EL (cell line): ENCODE data around the gene APBA2.
"Not testable (repeated sequence)": the region's sequence is repeated elsewhere in the genome, so short reads cannot be mapped to it uniquely, and the experiment has no call there.

ENCODE experiments used
- DNase-seq: peaks from one replicate; pipeline ENCODE4 v3.0.0-alpha.2; 2016

Gene APBA2

DNA sequence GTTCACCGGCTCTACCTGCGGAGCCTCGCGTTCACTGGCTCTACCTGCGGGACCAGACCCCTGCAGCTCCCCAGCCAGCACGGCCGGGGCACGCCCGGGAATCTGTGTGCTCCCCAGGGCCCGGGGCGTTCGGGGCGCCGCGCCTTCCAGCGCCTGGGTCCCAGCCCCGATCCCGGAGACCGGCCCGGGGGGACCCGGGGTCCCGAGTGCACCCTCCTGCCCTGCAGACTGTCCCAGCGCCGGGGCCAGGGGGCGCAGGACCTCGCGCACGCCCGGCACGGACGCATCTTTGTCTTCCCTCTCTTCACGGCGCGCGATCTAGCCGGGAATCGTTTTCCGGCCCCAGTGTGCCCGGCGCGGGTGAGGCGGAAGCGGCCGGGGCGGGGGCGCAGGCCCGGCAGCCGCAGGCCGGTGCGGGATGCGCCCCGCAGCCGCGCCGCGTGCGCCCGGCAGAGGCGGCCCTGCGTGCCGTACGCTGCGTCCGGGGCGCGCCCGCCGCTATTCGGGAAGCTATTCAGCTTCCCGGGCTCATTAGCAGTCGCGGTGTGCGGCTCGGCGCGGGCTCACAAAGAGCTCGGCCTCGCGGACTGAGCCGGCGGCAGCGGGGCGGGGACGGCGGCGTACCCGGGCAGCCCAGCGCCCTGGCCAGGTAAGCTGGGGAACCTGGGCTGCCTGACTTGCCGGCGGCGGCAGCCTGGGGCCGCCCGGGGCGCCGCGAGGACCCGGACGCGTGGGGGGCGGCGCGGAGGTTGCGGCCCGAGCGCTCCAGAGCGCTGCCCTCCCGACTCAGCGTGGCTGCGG lies at the start of gene APBA2:
TSS of gene APBA2 (plus strand) at position 345 of the 801 bp plus-strand sequence. CDS start 167,911 bp downstream, outside the sequence.
- peak; percentile 49 for DNase-seq

DNA sequence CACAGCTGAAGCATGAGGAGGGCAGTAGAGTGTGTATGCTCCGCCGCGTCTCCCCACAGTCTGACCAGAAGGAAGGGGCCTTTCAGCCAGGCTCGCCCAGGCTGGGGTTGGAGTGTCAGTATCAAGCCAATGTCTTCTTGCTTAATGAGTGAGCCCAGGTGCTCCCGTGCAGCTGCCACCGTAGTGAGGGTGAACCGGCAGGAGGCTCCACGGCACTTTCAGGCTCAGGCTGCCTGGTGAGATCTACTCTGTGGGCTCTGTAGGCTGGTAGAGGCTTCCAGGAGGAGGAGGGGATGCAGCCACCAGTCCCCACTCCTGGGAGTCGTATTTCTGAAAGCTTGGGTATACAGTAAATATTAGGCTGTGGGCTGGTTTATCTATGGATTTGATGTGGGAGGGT lies 45.5 kb upstream of the APBA2 start:
- DNase-seq, result not testable (repeated sequence)

DNA sequence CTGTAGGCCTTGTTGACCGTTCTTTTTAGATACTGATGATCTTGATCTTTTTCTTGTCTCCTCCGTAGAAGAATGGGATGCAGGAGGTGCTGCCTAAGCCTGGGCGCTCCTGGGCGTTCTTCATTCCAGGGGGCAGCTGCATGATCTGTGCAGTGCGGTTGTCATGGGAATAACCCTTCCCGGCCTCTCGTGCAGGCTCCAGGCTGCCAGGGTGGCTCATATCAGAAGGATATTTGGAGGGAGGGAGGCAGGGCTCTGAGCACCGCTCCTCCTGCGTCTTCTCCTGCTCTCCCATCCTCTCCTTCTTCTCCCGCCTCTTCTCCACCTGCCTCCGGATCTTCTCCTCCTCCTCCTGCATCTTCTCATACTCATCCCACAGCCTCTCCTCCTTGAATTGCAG lies 43.6 kb upstream of the APBA2 start:
- DNase-seq, result not testable (repeated sequence)

DNA sequence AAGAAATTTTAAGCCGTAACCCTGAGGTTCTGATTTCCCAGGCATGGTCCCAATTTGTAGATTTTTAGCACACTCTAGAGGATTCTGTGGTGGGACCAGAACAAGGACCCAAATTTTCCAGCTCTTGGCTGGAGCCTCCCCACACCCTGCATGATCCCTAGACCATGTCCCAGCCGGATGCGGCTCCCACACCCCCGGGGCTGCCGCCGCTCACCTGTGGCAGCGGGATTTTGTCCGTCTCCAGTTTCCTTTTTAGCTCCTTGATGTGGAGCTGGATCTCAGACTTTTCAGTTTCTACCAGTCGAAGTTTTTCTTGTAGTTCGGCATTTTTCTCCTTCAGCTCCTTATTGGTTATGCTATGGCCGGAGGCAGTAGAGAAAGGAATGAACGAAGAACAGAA lies 42.3 kb upstream of the APBA2 start:
- not testable (repeated sequence) for DNase-seq

DNA sequence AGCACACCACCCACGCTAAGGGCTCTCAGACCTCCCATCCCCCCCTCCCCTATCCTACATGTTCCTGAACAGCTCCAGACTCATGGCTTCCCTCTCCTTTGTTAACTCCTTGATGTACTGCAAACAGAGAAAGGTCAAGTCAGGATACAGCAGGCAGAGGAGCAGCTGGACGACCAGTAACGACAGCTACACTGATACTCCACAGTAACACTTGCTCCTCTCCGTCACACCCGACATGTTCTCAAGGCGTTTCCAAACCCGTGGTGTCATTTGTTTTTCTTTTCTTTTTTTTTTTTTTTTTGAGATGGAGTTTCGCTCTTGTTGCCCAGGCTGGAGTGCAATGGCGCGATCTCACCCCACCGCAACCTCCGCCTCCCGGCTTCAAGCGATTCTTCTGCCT lies 41.6 kb upstream of the APBA2 start:
- not testable (repeated sequence) for DNase-seq

DNA sequence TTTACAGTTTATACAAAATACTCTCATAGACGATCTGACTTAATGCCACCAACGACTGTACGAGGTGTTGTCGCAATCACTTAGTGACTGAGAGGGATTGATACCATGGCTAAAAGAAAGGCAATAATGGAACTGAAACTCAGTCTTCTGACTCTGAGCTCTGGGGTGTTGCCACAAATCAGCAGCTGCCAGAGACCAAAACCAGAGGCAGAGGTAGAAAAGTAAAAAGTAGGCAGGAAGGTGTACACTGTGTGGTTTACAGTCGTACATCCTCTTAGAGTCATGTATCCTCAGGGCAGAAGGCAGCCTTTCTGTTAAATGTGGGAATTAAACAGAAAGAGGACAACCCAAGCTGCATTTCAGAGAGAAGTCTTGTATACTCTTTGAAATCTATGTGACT lies 38.5 kb upstream of the APBA2 start:
- not testable (repeated sequence) for DNase-seq

DNA sequence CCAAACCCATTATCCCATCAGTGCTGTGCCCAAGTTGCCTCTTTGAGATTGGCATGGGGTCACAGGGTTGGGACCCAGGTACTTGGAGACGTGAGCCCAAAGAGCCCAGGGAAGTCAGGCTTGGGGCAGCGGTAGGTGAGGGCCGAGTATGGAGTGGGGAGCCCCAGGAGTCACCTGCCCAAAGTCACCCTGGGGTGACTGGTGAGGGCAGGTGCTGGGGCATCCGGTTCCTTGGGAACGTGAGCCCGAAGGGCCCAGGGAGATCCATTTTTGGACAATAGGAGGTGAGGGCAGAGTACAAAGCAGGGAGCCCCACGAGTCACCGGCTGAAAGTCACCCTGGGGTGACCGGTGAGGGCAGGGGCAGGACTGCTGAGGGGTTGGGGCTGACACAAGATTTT lies 37.8 kb upstream of the APBA2 start:
- not testable (repeated sequence) for DNase-seq

DNA sequence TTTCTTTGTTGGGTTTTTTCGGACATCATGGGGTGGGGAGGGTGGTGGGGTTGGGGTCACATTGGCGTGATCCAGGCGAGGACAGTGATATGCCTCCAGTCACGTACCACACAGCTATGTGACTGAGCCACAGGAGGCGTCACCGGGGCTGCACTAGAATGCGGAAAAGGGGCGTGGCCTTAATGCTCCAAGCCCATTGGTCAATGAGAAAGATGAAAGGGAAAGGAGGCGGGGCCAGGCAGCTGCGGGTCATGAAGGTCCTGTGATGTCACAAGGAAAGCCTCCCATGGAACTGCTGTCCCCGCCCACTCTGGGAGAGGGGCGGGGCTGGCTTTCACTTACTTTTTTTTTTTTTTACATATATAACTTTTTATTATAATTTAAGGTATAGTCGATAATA lies 37.3 kb upstream of the APBA2 start, which contains the start of gene GOLGA6L7:
TSS of gene GOLGA6L7 (minus strand) at position 124 of the 400 bp plus-strand sequence. CDS start at position 29, 95 bp downstream.
- not testable (repeated sequence) for DNase-seq

DNA sequence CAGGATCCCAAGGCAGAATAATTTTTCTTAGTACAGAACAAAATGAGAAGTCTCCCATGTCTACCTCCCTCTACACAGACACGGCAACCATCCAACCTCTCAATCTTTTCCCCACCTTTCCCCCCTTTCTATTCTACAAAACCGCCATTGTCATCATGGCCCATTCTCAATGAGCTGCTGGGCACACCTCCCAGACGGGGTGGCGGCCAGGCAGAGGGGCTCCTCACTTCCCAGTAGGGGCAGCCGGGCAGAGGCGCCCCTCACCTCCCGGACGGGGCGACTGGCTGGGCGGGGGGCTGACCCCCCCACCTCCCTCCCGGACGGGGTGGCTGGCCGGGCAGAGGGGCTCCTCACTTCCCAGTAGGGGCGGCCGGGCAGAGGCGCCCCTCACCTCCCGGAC lies 36.5 kb upstream of the APBA2 start:
- DNase-seq, result not testable (repeated sequence)

DNA sequence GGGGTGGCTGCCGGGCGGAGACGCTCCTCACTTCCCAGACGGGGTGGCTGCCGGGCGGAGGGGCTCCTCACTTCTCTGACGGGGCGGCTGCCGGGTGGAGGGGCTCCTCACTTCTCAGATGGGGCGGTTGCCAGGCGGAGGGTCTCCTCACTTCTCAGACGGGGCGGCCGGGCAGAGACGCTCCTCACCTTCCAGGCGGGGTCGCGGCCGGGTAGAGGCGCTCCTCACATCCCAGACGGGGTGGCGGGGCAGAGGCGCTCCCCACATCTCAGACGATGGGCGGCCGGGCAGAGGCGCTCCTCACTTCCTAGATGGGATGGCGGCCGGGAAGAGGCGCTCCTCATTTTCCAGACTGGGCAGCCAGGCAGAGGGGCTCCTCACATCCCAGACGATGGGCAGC lies 36.0 kb upstream of the APBA2 start:
- not testable (repeated sequence) for DNase-seq

DNA sequence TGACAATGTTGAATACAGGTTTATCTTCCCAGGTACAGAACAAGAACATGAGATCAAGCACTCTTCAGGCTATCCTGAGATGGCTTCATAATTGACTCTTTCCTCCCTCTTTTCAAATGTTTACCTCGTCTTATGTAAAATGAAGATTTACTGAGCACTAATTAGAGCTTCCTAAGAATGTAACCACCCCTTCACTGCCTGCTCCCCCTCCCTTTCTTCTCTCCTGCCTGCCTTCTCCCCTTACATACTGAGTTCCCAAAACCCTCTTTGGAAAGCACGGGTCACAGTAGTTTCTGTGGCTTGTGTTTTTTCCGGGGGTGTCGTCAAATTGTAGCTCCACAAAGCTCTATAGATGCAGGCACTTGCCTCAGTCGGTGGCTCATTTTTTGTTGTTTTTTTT lies 32.1 kb upstream of the APBA2 start:
- not testable (repeated sequence) for DNase-seq

DNA sequence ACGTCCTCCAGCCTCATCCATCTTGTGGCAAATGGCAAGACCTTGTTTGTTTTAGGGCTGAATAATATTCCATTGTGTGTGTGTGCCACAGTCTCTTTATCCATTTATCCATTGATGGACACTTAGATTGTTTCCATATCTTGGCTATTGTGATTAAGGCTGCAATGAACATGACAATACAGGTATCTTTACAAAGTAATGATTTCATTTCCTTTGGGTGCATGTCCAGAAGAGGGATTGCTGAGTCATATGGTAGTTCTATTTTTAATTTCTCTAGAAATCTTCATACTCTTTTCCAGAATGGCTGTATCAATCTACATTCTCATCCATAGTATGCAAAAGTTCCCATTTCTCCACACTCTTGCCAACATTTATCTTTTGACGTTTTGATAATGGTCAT lies 31.2 kb upstream of the APBA2 start:
- not testable (repeated sequence) for DNase-seq

DNA sequence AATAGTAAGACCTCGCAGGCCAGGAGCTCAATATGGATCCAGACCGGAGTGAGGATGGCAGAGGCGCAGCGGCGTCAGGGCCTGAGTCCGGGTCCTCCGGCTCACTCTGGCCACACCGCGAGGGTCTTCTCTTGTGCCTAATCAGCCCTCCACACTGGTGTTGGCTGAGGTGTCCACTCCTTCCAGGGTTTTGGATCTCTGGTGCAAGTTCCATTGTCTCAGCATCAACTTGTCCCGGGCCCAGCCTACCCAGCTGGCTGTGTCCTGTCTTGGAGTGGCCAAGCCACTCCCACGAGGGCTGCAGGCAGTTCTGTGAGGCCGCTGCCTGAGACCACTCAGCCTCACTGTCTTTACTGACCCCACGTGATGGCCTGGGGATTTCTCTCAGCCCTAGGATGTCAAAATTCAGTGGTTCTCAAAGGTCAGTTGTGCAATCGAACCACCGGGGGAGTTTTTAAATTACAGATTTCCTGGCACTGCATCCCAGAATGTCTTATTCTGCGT lies 24.7 kb upstream of the APBA2 start:
- DNase-seq, result no peak

DNA sequence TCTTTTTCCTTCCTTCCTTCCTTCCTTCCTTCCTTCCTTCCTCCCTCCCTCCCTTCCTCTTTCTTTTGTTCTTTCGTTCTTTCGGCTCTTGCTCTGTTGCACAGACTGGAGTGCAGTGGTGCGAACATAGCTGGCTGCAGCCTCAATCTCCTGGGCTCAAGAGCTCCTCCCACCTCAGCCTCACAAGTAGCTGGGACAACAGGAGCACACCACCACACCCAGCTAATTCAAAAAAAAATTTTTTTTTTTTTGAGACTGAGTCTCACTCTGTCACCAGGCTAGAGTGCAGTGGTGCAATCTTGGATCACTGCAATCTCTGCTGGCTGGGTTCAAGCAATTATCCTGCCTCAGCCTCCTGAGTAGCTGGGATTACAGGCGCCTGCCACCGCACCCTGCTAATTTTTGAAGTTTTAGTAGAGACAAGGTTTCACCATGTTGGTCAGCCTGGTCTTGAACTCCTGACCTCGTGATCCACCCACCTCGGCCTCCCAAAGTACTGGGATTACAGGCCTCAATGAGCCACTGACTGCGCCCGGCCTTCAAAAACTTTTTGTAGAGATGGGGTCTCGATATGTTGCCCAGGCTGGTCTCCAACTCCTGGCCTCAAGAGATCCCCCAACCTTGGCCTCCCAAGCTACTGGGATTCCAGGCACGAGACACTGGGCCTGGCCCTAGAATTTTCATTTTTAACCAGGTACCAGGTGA lies 24.0 kb upstream of the APBA2 start:
- DNase-seq, result not testable (repeated sequence)

DNA sequence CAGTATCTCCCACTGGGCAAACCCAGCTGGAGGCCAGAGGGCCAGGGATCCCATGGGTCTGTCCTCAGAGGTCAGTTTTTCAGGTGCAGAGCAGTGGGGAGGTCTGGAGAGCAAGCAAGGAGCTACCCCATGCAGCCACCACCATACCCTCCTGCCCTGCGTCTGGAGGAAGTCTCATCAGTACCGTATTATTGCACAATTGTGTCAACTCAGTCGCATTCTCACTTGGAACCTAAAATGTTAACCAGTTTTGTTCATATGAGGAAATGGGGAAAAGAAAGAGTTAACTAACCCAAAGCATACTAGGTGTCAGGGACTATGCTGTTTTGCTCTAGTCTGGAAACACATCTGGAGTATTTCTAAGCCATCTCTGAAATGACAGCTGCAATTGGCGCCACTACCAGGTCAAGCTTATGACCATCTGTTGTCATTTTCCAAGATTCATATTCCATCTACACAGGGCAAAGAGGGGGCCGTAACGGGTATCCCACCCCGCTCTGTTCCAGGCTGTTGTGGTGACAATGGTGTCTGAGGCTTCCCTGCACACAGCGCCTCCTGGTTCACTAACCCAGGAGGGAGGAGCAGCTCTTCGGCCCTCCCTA lies 16.9 kb upstream of the APBA2 start:
- DNase-seq, result no peak

DNA sequence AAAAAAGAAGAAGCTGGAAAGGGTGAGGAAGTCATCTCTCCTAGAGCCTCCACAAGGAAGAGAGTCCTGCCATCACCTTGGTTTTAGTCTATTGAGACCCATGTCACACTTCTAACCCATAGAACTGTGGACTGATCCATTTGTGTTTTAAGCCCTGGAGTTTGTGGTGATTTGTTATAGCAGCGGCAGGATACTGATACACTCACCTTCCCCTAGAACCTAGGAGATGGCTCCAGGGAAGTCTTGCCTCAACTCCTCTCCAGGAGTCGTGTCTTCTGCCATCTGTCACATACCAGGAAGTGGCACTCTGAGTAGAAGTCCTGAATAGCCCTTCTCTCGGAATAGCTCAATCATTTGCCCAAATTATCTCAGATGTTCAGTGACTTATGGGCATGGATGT lies 14.6 kb upstream of the APBA2 start:
- no peak for DNase-seq

DNA sequence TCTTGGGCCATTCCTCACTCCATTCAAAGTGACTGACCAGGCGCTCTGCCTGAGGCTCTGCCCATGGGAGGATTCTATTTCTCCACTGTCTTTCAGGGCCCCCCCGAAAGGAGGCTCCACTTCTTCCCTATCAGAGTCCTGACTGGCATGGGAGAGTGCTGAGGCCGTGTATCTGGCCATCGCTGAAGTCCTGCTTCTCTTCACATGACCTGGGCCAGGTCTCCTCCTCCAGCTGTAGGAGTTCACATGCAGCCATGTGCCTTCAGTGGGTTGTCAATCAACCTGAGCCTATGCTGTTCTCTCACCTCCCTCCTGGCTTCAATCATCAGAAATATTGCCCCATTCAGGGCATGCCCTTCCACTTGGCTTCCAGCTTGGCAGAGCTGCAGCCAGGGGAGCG lies 12.8 kb upstream of the APBA2 start:
- DNase-seq, result no peak

DNA sequence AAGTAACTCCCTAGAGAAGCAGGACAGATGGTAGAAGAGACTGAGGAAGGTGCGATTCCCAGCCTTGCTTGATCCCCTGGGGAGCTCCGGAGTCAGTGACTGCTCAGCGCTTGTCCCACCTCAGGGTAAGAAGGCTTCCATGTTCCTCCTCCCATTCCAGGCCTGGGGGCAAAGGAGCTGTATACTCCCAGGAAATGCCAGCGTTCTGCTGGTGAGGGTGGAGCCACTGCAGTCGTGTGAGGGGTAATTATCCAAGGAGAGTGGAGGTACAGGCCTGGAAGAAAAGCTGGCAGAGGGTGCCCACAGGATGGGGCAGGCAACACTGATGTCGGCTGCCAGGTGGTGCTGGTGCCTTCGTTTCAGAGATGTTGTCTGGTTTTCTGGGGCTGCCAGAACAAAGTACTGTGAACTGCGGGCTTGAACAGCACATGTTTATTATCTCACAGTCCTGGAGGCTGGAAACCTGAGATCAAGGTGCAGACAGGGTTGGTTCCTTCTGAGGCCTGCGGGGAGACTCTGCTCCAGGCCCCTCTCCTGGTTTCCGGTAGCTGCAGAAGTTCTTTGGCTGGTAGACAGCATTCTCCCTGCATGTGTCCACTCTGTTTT lies 12.1 kb upstream of the APBA2 start:
- DNase-seq, result no peak

DNA sequence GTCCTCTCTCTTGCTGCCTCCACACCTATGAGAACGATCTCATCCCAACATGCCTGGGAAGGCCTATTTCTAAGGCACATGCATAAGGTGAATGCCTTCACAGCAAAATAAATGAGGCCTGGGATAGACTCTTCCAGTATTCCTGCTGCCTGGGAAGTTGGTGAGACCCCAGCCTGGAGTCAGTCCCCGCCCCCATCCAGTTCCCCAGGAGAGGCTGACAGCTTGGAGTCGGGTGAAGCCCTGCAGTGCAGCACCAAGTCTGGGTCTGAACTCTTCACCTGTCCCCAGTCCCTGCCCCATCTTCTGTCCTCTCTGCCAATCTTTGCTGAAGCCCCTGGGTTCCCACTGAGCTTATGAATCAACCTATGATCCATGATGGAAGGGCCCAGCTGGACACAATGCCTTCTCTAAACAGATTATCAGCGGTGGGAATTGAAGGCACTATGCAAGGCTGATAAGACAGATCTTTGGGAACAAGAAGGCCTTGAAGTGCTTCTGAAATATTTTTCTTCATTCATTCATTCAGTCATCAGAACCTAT lies 10.2 kb upstream of the APBA2 start:
- DNase-seq, result no peak

DNA sequence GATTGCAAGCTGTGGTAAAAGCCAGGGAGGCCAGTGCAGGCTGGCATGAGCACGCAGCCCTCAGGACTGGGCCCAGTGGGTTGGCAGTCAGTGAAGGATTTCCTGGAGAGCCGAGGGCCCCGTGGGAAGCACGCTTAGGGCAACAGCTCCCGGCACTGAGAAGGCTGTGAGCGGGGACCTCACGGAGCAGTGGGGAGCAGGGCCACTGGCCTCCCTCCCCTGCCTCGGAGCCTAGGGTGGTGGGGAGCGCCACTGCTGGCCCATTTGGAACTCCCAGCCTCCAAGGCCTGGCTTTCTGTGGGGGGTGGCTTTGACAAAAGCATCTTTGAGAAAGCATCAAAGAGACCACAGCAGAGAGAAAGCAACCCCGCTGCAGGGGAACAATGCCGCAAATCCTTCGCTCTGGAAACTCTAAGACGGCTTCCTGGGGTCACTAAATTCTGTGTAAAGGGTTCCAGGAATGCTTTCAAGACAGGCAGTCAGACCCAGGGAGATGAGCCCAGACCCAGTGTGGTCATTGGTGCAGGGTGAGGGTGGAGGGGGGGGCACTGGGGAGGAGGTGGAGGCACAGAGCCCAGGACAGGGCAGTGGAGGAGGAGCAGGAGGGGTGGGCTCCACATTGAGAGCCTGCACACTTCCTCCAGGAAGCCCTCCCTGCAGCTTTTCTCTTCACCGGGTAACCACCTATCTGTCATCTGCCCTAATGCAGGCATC lies 9.5 kb upstream of the APBA2 start:
- no peak for DNase-seq

DNA sequence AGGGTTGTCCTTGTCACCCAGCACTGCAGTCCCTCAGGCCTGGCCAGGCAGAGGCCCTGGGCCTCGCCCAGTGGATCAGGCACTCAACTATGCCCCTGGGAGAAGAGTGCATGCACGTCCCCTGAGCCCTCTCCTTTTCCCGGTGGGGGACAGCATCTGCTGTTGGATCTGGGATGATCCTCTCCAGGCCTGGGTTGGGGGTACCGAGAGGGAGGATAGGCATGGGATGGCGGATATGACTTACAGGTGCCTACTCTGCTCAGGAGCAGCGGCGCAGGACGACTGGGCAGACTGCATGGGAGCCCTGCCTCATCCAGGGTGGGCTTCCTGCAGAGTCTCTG lies 9.0 kb upstream of the APBA2 start:
- no peak for DNase-seq

DNA sequence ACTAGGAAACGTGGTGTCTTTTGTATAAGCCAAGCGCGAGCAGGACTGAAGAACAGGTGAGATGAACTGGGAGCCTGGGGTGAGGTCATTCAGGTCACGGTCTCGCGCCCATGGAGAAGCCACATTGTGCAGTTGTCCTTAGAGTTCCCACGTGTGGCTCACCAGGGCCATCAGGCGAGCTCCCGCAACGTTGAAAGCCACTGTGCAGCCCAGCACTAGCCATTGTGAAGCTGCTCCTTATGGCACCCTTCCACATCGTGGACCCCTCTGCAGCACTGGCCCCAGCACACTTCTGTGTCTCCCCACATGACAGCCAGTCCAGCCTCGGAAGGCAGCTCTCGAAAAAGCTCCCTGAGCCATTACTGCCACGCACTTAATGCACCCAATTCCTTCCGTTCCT lies 7.6 kb upstream of the APBA2 start:
- DNase-seq, result no peak
